ENCODE measurements around the gene CELF4.

GRCh38 chr18:37261246-37261840 is 304.3 kb downstream of the CELF4 start:
- TF ChIP-seq EZH2phosphoT487 (IDR thresholded peaks at IDR 0.05; ENCODE audit: insufficient read depth, low read depth) (no peak), EZH2 (IDR thresholded peaks at IDR 0.05; ENCODE audit: insufficient read depth, poor library complexity, severe bottlenecking) (no peak)

Data from GM23248 (cell line).